ENCODE results near the gene CALML5. TPM values are rescaled to one million over a fixed set of nuclear protein-coding genes. Genes with fewer than 3 reads are reported as not detected.

CALML5 gene
- total RNA-seq, 2 experiments from 2014 or later = not detected

DNA sequence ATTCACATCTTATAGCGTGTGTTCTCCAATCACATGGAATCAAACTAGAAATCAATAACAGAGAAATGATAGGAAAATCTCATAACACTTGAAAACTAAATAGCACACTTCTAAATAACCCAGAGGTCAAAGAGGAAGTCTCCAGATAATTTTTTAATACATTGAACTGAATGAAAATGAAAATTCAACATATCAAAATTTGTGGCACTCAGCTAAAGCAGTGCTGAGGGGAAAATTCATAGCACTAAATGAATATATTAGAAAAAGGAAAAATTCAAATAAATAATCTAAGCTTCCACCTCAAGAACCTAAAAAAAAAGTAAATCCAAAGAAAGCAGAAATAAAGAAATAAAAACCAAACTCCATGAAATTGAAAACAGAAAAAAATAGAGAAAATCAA lies 42.7 kb upstream of the CALML5 start:
- H3K27ac Mint-ChIP-seq = no peak overlapping the region
- peaks cover 8% of the 10 kb centered on the region for H3K9me3 Mint-ChIP-seq
- no peak for DNase-seq
- no peak overlapping the region for H3K4me3 Mint-ChIP-seq
- no peaks in the 10 kb centered on the region for H3K36me3 Mint-ChIP-seq (ENCODE audit: low read depth)
- ATAC-seq = no peak
- POLR2A ChIA-PET = no interaction called here
- no peaks in the 10 kb centered on the region for H3K4me1 Mint-ChIP-seq (ENCODE audit: low read depth)
- intact Hi-C loops (cut with micrococcal nuclease) = no loop called here
- H3K27me3 Mint-ChIP-seq = no peaks in the 10 kb centered on the region
- TF ChIP-seq, protein P1, sequence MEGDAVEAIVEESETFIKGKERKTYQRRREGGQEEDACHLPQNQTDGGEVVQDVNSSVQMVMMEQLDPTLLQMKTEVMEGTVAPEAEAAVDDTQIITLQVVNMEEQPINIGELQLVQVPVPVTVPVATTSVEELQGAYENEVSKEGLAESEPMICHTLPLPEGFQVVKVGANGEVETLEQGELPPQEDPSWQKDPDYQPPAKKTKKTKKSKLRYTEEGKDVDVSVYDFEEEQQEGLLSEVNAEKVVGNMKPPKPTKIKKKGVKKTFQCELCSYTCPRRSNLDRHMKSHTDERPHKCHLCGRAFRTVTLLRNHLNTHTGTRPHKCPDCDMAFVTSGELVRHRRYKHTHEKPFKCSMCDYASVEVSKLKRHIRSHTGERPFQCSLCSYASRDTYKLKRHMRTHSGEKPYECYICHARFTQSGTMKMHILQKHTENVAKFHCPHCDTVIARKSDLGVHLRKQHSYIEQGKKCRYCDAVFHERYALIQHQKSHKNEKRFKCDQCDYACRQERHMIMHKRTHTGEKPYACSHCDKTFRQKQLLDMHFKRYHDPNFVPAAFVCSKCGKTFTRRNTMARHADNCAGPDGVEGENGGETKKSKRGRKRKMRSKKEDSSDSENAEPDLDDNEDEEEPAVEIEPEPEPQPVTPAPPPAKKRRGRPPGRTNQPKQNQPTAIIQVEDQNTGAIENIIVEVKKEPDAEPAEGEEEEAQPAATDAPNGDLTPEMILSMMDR (IDR thresholded peaks at IDR 0.05) = no peak
- CTCF ChIA-PET = no interaction called here

DNA sequence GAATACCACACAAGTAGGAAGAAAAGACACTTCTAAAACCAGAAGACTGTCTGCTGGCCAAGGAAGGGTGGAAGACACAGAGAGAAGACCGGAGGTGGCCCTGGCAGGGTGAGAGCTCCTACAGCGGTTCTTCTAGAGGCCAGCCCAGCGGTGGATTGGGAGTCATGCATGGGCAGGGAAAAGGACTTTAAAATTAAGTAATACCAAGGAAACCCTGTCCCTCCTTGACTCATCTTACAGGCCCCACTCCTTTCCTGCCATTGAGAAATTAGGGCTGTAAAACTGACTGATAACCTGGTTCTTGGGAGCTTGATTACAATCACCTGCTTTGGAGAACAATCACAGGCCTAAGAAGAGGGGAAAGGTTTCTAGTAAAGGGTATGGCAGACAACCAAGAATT lies 41.5 kb upstream of the CALML5 start:
- no peaks in the 10 kb centered on the region for H3K4me1 Mint-ChIP-seq (ENCODE audit: low read depth)
- TF ChIP-seq, protein P1 (IDR thresholded peaks at IDR 0.05) = no peak
- H3K27ac Mint-ChIP-seq = no peak overlapping the region
- ChIA-PET CTCF (no interaction called here), POLR2A (interaction anchor here (0.9 kb wide), 1 partner anchor 19 kb away, joined by 3 read pairs; no protein-coding TSS in a partner anchor)
- no peak for DNase-seq
- intact Hi-C loops (cut with micrococcal nuclease) = no loop called here
- no peaks in the 10 kb centered on the region for H3K27me3 Mint-ChIP-seq
- H3K9me3 Mint-ChIP-seq = peaks cover 8% of the 10 kb centered on the region
- H3K36me3 Mint-ChIP-seq (ENCODE audit: low read depth) = no peaks in the 10 kb centered on the region
- ATAC-seq = no peak
- no peak overlapping the region for H3K4me3 Mint-ChIP-seq

DNA sequence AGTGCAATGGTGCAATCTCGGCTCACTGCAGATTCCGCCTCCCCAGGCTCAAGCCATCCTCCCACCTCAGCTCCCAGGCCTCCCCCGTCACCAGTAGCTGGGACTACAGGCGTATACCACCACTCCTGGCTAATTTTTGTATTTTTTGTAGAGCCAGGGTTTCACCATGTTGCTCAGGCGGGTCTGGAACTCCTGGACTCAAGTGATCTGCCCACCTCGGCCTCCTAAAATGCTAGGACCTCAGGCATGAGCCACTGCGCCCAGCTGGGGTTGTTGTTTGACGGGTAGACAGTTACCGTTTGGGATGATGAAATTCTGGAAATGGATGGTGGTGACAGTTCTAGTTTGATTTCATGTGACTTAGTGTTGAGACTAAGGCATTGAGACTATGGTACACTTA lies 40.7 kb upstream of the CALML5 start:
- CTCF ChIA-PET = interaction anchor here (1.9 kb wide), 1 partner anchor 90 kb away, joined by 5 read pairs; no protein-coding TSS in a partner anchor
- ATAC-seq = no peak
- H3K27me3 Mint-ChIP-seq = no peaks in the 10 kb centered on the region
- POLR2A ChIA-PET = no interaction called here
- DNase-seq = no peak
- H3K27ac Mint-ChIP-seq = no peak overlapping the region
- H3K9me3 Mint-ChIP-seq = peaks cover 8% of the 10 kb centered on the region
- intact Hi-C loops (cut with micrococcal nuclease) = no loop called here
- H3K4me1 Mint-ChIP-seq (ENCODE audit: low read depth) = no peaks in the 10 kb centered on the region
- H3K36me3 Mint-ChIP-seq (ENCODE audit: low read depth) = no peaks in the 10 kb centered on the region
- H3K4me3 Mint-ChIP-seq = no peak overlapping the region
- TF ChIP-seq, protein P1 (IDR thresholded peaks at IDR 0.05) = no peak

DNA sequence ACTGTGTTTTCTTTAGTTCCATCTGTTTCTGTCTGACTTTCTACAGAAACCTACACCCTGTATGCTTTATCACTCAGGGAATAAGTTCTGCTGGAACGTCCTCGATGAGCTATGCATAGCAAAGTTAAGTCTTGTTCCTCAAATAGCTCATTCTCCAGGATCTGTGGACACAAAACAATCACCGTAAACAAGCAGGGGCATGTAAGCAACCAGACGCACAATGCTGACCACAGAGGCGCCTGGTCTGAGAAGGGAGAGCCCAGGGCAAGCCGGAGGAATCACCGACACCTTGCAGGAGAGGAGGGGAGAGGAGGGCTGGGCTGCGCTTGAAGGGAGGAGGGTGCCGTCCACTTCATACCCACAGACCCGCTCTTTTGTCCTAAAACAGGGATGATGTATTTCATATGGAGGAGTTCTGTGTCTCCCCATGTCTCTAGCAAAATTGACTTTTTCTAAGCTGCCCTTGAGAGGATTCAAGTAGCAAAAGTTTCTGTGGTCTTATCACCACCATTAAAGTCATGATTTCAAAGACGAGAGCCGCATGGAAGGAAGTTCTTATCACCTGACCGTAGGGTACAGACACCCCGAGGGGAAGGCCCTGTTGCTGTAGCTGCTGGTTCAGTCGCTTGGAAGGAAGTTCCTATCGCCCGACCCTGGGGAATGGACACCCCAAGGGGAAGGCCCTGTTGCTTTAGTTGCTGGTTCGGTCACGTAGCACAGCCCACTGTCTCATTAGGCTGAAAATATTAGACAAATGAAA lies 39.7 kb upstream of the CALML5 start:
- peaks cover 8% of the 10 kb centered on the region for H3K9me3 Mint-ChIP-seq
- intact Hi-C loops (cut with micrococcal nuclease) = no loop called here
- no peak overlapping the region for H3K4me3 Mint-ChIP-seq
- ChIA-PET POLR2A (no interaction called here), CTCF (interaction anchor here (1.0 to 1.9 kb wide), 2 partner anchors 9 to 91 kb away, joined by 4 to 5 read pairs; no protein-coding TSS in a partner anchor)
- DNase-seq (no peak), ATAC-seq (no peak)
- H3K27ac Mint-ChIP-seq = no peak overlapping the region
- H3K4me1 Mint-ChIP-seq (ENCODE audit: low read depth) = no peaks in the 10 kb centered on the region
- no peaks in the 10 kb centered on the region for H3K36me3 Mint-ChIP-seq (ENCODE audit: low read depth)
- TF ChIP-seq, protein P1 (IDR thresholded peaks at IDR 0.05) = no peak
- no peaks in the 10 kb centered on the region for H3K27me3 Mint-ChIP-seq

DNA sequence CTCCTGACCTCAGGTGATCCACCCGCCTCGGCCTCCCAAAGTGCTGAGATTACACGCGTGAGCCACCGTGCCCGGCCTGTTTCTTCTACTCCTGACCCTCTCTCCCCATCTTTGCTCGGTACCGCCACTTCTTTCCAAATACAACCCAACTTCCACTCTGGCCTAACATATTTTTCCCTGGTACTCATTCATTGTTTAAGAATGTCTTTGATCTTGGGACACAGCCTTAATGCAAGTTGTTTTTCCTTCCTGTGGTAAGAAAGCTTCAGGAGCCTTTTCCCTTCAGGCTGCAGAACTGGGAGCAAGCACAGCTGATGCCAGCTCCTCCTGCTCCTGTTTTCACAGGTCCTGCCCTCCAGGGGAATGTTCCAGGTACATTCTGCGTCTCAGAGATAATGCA lies 39.1 kb upstream of the CALML5 start:
- intact Hi-C loops (cut with micrococcal nuclease) = no loop called here
- POLR2A ChIA-PET = no interaction called here
- no peaks in the 10 kb centered on the region for H3K4me1 Mint-ChIP-seq (ENCODE audit: low read depth)

More for the DNA sequence above, 39.1 kb upstream of the CALML5 start:
- H3K4me3 Mint-ChIP-seq = no peak overlapping the region
- no peak for ATAC-seq
- H3K27ac Mint-ChIP-seq = no peak overlapping the region
- CTCF ChIA-PET = interaction anchor here (1.0 kb wide), 1 partner anchor 10 kb away, joined by 4 read pairs; no protein-coding TSS in a partner anchor
- peaks cover 6% of the 10 kb centered on the region for H3K9me3 Mint-ChIP-seq
- no peak for DNase-seq
- TF ChIP-seq, protein P1 (IDR thresholded peaks at IDR 0.05) = no peak
- no peaks in the 10 kb centered on the region for H3K36me3 Mint-ChIP-seq (ENCODE audit: low read depth)
- no peaks in the 10 kb centered on the region for H3K27me3 Mint-ChIP-seq

Data from activated CD8-positive, alpha-beta T cell treated with anti-CD3 and anti-CD28 coated beads for 36 hours (primary cell).